Tibial artery (tissue), 4 donors: ENCODE results near the gene KLC4.

Experiments
- DNase-seq, 2 donors: peaks; one replicate each; pipeline ENCODE4 v3.0.0-alpha.2; 2019
- H3K27ac ChIP-seq, 2 donors: fragments of 200-600 bp; sonication (generic) in 1 of 2; 1 replicate in 1 of 2; 2 replicates in 1 of 2; pipeline ENCODE4 v1.5.1; 2018 to 2019; ENCODE audit warnings: mild to moderate bottlenecking in 1 of 2
- H3K27me3 ChIP-seq, 2 donors: fragments of 200-600 bp; sonication (generic) in 1 of 2; one replicate each; pipeline versions ENCODE4 v1.5.1 to v1.6.0; 2016 to 2019
- H3K36me3 ChIP-seq, 3 donors: fragments of 200-600 bp; sonication (generic) in 2 of 3; one replicate each; pipeline ENCODE4 v1.5.1; 2016 to 2019; ENCODE audit warnings: mild to moderate bottlenecking in 2 of 3
- H3K4me1 ChIP-seq, 4 donors: fragments of 200-600 bp; sonication (generic) in 2 of 4; 1 replicate in 3 of 4; 2 replicates in 1 of 4; pipeline ENCODE4 v1.5.1; 2016 to 2019
- H3K4me3 ChIP-seq, 2 donors: fragments of 200-600 bp; sonication (generic) in 1 of 2; 1 replicate in 1 of 2; 2 replicates in 1 of 2; pipeline ENCODE4 v1.5.1; 2018 to 2019; ENCODE audit warnings: mild to moderate bottlenecking in 2 of 2
- H3K9me3 ChIP-seq, 3 donors: fragments of 200-600 bp; sonication (generic) in 1 of 3; one replicate each; pipeline ENCODE4 v1.5.1; 2016 to 2019
- CTCF ChIP-seq, 2 experiments: fragments of 200-600 bp in 1 of 2; fragments of 450-650 bp in 1 of 2; IDR thresholded peaks; one replicate each; pipeline ENCODE4 v1.5.1; 2017 to 2019; ENCODE audit warnings: antibody characterized with exemption in 2 of 2, mild to moderate bottlenecking in 1 of 2, moderate library complexity in 1 of 2
- intact Hi-C: fragments of 100-400 bp; cut with DNase I; formaldehyde crosslinking; loops from one replicate; pipeline ENCODE4 v1.15.0; 2023; ENCODE audit warnings: low total_unique reads

Gene KLC4

DNA sequence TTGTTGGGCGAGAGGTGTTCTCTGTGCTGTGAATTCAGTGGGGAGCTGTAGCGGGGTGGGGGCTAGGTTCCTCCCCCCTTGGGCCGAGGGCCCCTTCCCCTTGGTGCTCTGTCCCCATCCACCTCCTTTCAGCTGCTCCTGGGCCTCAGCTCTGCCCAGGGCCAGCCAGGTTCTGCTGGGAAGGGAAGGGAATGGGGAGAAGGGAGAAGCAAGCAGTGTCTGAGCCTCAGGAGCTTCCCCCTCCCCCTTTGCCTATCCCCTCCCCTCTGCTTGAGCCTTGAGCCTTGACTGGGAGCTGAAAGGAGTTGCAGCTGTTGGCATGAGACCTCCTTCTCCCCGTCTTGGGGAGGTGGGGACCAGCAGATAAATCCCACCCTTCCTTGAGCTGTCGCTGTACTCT lies 38.6 kb upstream of the KLC4 start:
- no peak for TF ChIP-seq CTCF (IDR thresholded peaks at IDR 0.05)
- H3K27me3 ChIP-seq: no peaks in the 10 kb centered on the region
- H3K27ac ChIP-seq: peak overlapping the region; percentile 86 to 87
- peaks cover 23 to 45% (median 43%) of the 10 kb centered on the region in 3 donors for H3K36me3 ChIP-seq
- peak overlapping the region; percentile 86 to 90 for H3K4me3 ChIP-seq
- intact Hi-C loops: no loop called here
- H3K9me3 ChIP-seq: no peaks in the 10 kb centered on the region
- H3K4me1 ChIP-seq: peaks cover 0 to 53% (median 37%) of the 10 kb centered on the region in 4 donors
- no peak for DNase-seq

DNA sequence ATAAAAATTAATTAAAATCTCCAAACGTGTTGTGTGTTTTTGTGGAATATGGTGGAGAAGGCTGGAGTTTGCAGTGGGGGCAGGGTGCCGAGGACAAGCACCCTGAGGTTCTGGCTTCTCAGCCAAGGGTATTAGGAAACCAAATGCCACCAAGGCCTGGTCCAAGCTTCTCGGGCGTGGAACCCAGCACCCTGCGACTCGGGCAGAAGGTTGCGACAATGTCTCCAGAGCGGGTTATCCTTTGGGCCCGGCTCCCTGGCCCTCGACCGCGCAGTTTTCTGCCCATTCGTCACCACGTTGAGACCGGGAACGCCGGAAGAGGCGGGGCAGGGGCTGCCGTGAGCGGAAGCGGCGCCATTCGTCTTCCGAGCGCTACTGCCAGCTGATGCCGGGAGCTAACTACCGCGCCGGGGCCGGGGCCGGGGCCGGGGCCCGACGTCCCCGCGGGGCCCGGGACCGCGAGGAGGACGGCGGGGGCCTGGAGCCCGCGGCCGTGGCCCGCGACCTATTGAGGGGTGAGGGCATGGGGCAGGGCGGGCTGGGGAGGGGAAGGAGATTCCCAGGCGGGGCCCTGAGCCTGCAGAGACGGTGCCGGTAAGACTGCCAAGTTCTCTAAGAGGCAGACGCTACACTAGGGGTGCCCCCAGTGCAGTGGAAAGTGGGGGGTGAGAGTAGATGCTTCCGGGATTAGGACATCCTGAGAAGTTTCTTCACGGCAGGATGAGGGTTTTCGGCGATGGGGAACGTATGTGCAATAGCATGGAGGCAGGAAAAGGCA lies 38.0 kb upstream of the KLC4 start, which contains the start of gene RRP36:
Gene RRP36 (plus strand): TSS at position 354 of the 778 bp plus-strand sequence. CDS start 32 bp downstream, at position 386.
- peak within 1 kb of the TSS; percentile 86 to 87 for H3K27ac ChIP-seq
- H3K9me3 ChIP-seq: no peaks in the 10 kb centered on the region
- TF ChIP-seq CTCF (IDR thresholded peaks at IDR 0.05): no peak
- H3K4me3 ChIP-seq: peak within 1 kb of the TSS; percentile 86 to 90
- intact Hi-C loops: no loop called here
- no peaks in the 10 kb centered on the region for H3K27me3 ChIP-seq
- peaks cover 0 to 47% (median 31%) of the 10 kb centered on the region in 4 donors for H3K4me1 ChIP-seq
- H3K36me3 ChIP-seq: peaks cover 29 to 51% (median 49%) of the 10 kb centered on the region in 3 donors
- peak; percentile 79 to 88 for DNase-seq

GRCh38 chr6:43024436-43024835 lies 35.0 kb upstream of the KLC4 start:
- Histone ChIP-seq H3K9me3 (no peaks in the 10 kb centered on the region), H3K4me1 (peaks cover 0 to 33% (median 20%) of the 10 kb centered on the region in 4 donors), H3K27me3 (no peaks in the 10 kb centered on the region), H3K27ac (no peak overlapping the region), H3K4me3 (no peak overlapping the region), H3K36me3 (peaks cover 49 to 57% (median 56%) of the 10 kb centered on the region in 3 donors)
- no peak for TF ChIP-seq CTCF (IDR thresholded peaks at IDR 0.05)
- no peak for DNase-seq
- intact Hi-C loops: no loop called here

DNA sequence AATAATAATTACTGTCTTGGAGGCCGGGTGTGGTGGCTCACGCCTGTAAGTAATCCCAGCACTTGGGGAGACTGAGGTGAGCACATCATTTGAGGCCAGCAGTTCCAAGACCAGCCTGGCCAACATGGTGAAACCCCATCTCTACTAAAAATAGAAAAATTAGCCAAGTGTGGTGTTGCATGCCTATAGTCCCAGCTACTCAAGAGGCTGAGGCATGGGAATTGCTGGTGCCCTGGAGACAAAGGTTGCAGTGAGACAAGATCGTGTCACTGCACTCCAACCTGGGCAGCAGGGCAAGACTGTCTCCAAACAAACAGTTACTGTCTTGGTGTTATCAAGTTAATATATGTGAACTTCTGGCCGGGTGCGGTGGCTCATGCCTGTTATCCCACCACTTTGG lies 33.1 kb upstream of the KLC4 start:
- H3K27me3 ChIP-seq: no peaks in the 10 kb centered on the region
- peaks cover 0 to 23% (median 16%) of the 10 kb centered on the region in 4 donors for H3K4me1 ChIP-seq
- no peak overlapping the region for H3K4me3 ChIP-seq
- TF ChIP-seq CTCF (IDR thresholded peaks at IDR 0.05): no peak
- no peak for DNase-seq
- H3K9me3 ChIP-seq: no peaks in the 10 kb centered on the region
- H3K36me3 ChIP-seq: peaks cover 62 to 69% (median 68%) of the 10 kb centered on the region in 3 donors
- H3K27ac ChIP-seq: no peak overlapping the region
- intact Hi-C loops: no loop called here

DNA sequence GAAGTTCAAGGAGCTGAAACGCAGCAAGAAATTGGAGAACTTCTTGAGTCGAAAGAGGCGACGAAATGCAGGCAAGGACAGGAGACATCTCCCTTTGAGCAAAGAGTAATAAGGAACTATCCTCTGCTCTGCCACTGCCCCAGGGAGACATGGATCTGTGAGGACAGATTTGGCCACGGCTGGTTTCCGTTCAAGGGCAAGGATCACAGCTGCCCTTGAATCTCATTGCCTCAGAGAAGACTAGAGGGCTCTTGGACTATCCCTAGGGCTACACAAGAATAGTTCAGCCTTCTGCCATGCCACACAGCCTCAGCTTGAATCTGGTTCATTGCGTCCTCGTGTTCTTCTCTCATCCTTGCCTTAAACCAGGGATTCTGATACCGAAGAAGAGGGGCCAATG lies 30.3 kb upstream of the KLC4 start:
- Histone ChIP-seq H3K4me1 (peaks cover 0 to 3% (median under 1%) of the 10 kb centered on the region in 4 donors), H3K36me3 (peaks cover 62 to 97% (median 78%) of the 10 kb centered on the region in 3 donors), H3K4me3 (no peak overlapping the region), H3K27me3 (no peaks in the 10 kb centered on the region), H3K27ac (no peak overlapping the region), H3K9me3 (no peaks in the 10 kb centered on the region)
- TF ChIP-seq CTCF (IDR thresholded peaks at IDR 0.05): no peak
- no peak for DNase-seq
- intact Hi-C loops: no loop called here
